ENCODE measurements around the gene TMEM132D. TPM values are rescaled to one million over a fixed set of nuclear protein-coding genes. Genes with fewer than 3 reads are reported as not detected.

Gene TMEM132D
- polyA plus RNA-seq, 1 donor from 2014 or later = 1.3 TPM

- Histone ChIP-seq H2AFZ (ENCODE audit: low read depth, low read length) (no peak overlapping the region), H3K9me3 (ENCODE audit: low read length) (no peaks in the 10 kb centered on the region), H3K4me2 (ENCODE audit: low read length) (no peak overlapping the region), H3K27me3 (ENCODE audit: insufficient read depth, low read depth, low read length) (no peaks in the 10 kb centered on the region), H3K9me2 (ENCODE audit: insufficient read depth, low read length) (no peaks in the 10 kb centered on the region), H3F3A (ENCODE audit: insufficient read depth, low read length, poor library complexity, severe bottlenecking) (no peaks in the 10 kb centered on the region), H3K79me2 (replicated peaks; ENCODE audit: insufficient read depth, low read length) (no peaks in the 10 kb centered on the region), H3K4me3 (ENCODE audit: low read length) (no peak overlapping the region), H3K27ac (ENCODE audit: low read length) (no peak overlapping the region), H3K9ac (ENCODE audit: low read length) (no peak overlapping the region), H3K36me3 (ENCODE audit: insufficient read depth, low read length) (no peaks in the 10 kb centered on the region), H4K20me1 (ENCODE audit: insufficient read depth) (no peaks in the 10 kb centered on the region)
- TF ChIP-seq EP300 (conservative IDR thresholded peaks at IDR 0.05; ENCODE audit: poor library complexity, severe bottlenecking) = no peak
- TF ChIP-seq, protein P1, sequence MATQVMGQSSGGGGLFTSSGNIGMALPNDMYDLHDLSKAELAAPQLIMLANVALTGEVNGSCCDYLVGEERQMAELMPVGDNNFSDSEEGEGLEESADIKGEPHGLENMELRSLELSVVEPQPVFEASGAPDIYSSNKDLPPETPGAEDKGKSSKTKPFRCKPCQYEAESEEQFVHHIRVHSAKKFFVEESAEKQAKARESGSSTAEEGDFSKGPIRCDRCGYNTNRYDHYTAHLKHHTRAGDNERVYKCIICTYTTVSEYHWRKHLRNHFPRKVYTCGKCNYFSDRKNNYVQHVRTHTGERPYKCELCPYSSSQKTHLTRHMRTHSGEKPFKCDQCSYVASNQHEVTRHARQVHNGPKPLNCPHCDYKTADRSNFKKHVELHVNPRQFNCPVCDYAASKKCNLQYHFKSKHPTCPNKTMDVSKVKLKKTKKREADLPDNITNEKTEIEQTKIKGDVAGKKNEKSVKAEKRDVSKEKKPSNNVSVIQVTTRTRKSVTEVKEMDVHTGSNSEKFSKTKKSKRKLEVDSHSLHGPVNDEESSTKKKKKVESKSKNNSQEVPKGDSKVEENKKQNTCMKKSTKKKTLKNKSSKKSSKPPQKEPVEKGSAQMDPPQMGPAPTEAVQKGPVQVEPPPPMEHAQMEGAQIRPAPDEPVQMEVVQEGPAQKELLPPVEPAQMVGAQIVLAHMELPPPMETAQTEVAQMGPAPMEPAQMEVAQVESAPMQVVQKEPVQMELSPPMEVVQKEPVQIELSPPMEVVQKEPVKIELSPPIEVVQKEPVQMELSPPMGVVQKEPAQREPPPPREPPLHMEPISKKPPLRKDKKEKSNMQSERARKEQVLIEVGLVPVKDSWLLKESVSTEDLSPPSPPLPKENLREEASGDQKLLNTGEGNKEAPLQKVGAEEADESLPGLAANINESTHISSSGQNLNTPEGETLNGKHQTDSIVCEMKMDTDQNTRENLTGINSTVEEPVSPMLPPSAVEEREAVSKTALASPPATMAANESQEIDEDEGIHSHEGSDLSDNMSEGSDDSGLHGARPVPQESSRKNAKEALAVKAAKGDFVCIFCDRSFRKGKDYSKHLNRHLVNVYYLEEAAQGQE (IDR thresholded peaks at IDR 0.05; ENCODE audit: borderline replicate concordance) = no peak
- no peak for TF ChIP-seq POLR2AphosphoS5 (IDR thresholded peaks at IDR 0.05)
- no peak for TF ChIP-seq CTCF (IDR thresholded peaks at IDR 0.05; ENCODE audit: poor library complexity, severe bottlenecking)
- no peak for TF ChIP-seq TAF1 (IDR thresholded peaks at IDR 0.05; ENCODE audit: low read depth)
- TF ChIP-seq MXI1 (conservative IDR thresholded peaks at IDR 0.05; ENCODE audit: poor library complexity, severe bottlenecking) = no peak
- TF ChIP-seq RAD21 (conservative IDR thresholded peaks at IDR 0.05) = no peak
- no peak for TF ChIP-seq EZH2 (IDR thresholded peaks at IDR 0.05; ENCODE audit: borderline replicate concordance, insufficient read depth, low read length, poor library complexity, severe bottlenecking)
- TF ChIP-seq SMC3 (conservative IDR thresholded peaks at IDR 0.05; ENCODE audit: poor library complexity) = no peak
Measured at GRCh38 chr12:129841251-129841650, 62.6 kb downstream of the TMEM132D start.

GRCh38 chr12:129840145-129840884 lies 63.5 kb downstream of the TMEM132D start:
- no peaks in the 10 kb centered on the region for H3K79me2 ChIP-seq (replicated peaks; ENCODE audit: insufficient read depth, low read length)
- no peak overlapping the region for H3K27ac ChIP-seq (ENCODE audit: low read length)
- TF ChIP-seq MXI1 (conservative IDR thresholded peaks at IDR 0.05; ENCODE audit: poor library complexity, severe bottlenecking) (no peak), TAF1 (IDR thresholded peaks at IDR 0.05; ENCODE audit: low read depth) (no peak), EZH2 (IDR thresholded peaks at IDR 0.05; ENCODE audit: borderline replicate concordance, insufficient read depth, low read length, poor library complexity, severe bottlenecking) (no peak), CTCF (IDR thresholded peaks at IDR 0.05; ENCODE audit: poor library complexity, severe bottlenecking) (no peak), EP300 (conservative IDR thresholded peaks at IDR 0.05; ENCODE audit: poor library complexity, severe bottlenecking) (no peak), RAD21 (conservative IDR thresholded peaks at IDR 0.05) (no peak), SMC3 (conservative IDR thresholded peaks at IDR 0.05; ENCODE audit: poor library complexity) (no peak), POLR2AphosphoS5 (IDR thresholded peaks at IDR 0.05) (no peak)
- TF ChIP-seq, protein P1 (IDR thresholded peaks at IDR 0.05; ENCODE audit: borderline replicate concordance) = no peak
- H3K27me3 ChIP-seq (ENCODE audit: insufficient read depth, low read depth, low read length) = no peaks in the 10 kb centered on the region
- no peaks in the 10 kb centered on the region for H3F3A ChIP-seq (ENCODE audit: insufficient read depth, low read length, poor library complexity, severe bottlenecking)
- H2AFZ ChIP-seq (ENCODE audit: low read depth, low read length) = no peak overlapping the region
- no peaks in the 10 kb centered on the region for H3K9me3 ChIP-seq (ENCODE audit: low read length)
- no peaks in the 10 kb centered on the region for H4K20me1 ChIP-seq (ENCODE audit: insufficient read depth)
- no peaks in the 10 kb centered on the region for H3K36me3 ChIP-seq (ENCODE audit: insufficient read depth, low read length)
- H3K4me2 ChIP-seq (ENCODE audit: low read length) = no peak overlapping the region
- H3K9me2 ChIP-seq (ENCODE audit: insufficient read depth, low read length) = no peaks in the 10 kb centered on the region
- no peak overlapping the region for H3K9ac ChIP-seq (ENCODE audit: low read length)
- no peak overlapping the region for H3K4me3 ChIP-seq (ENCODE audit: low read length)

Measured in neural cell (in vitro differentiated cells).